GM19372 (cell line): ENCODE measurements around the gene MIER2.
"Not testable (repeated sequence)": the region's sequence is repeated elsewhere in the genome, so short reads cannot be mapped to it uniquely, and the experiment has no call there.

ENCODE experiments used
- ATAC-seq: cut with Tn5 transposase; IDR thresholded peaks from one replicate; pipeline ENCODE4 v1.9.1; 2021; ENCODE audit warnings: mild to moderate bottlenecking, low read depth, moderate library complexity; ENCODE audit not compliant: unreplicated experiment

The MIER2 gene

GRCh38 chr19:344625-345319 is at the start of gene MIER2:
Gene MIER2, minus strand, starts transcription at chr19:344796. Its CDS starts 14 bp downstream, at chr19:344782.
- peak; percentile 86 for ATAC-seq

- not testable (repeated sequence) for ATAC-seq
Observed at GRCh38 chr19:393560-393959, 49.0 kb upstream of the MIER2 start.

DNA sequence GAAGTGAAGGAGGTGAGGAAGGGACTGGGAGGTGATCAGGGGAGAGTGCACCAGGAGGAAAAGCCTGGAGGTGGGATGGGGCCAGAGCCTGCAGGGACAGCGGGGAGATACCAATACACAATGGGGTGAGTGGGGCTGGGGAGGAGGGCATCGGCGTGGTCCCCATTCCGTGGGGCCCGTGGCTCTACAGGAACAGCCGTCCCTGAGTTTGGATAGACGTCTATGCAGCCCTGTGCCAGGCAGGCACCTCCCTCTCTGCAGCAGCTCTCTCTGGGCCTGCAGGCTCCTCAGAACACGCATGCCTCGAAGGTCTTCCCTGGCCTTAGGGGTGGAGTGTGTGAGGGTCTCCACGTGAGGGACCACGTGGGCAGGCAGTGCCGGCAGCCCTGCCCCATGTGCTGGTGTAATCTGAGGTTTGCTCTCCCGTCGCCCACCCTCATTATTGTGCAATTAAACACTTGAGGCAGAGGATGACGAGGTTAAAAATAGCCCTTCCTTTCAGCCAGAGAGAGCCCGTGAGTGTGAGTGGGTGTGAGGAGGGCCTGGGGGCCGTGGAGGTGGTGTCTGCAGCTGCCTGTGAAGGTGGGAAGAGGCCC is 47.9 kb upstream of the MIER2 start:
- no peak for ATAC-seq

DNA sequence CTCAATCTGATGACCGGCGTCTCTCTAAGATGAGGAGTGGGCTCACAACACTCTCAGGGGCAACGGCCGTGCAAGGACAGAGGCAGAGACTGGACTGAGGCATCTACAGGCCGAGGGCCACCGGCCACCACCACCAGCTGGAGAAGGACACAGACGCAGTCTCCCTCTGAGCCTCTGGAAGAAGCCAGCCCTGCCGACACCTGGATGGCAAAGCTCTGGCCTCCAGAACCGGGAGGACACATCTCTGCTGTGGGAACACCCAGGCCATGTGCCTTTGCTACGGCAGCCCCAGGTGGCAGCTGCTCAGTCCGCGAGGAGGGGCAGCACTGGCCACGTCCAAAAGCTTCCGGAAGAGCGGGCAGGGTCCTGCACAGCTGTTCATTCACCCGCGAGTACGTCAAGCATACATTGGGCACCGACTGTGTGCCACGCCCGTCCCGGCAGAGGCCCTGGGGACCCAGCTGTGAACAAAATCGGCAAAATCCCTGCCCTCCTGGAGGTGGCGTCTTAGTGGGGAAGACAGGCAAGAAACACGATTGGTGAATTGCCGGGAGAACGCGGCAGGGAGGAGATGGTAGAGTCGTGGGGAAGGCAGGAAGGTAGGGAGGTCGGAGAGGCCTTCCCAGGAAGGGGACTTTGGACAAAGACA is 47.3 kb upstream of the MIER2 start:
- ATAC-seq, result no peak

DNA sequence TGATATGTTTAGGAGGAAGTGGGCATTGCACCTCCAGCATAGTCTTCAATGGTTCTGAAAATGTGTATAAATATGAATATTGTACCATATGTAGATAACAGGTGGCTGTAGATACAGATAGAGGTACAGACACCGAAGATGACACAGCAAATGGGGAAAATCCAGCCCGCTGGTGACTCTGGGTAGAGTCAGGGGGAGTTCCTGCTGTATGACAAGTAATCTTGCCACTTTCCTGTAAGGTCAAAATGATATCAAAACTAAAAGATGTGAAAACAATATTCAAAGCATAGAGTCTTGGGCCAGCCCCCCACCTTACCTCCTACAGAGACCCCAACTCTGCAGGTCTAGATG is 46.6 kb upstream of the MIER2 start:
- no peak for ATAC-seq

- no peak for ATAC-seq
Observed at GRCh38 chr19:390386-391206, 46.0 kb upstream of the MIER2 start.

DNA sequence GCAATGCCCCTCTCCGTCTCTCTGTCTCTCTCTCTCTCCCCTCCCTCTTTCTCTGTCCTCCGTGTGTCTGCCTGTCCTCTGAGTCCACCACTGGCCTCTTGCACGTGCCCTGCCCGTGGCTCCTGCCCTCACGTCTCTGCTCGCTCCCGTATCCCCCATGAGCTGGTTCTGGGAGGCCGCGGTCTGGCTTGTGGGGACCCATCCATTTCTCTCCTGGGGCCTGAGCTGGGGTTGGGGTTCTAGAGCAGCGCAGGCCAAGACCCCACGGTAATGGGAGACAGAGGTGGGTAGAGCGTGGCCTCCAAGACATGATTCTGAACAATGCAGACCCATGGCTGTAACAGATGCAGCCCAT is 45.3 kb upstream of the MIER2 start:
- no peak for ATAC-seq

DNA sequence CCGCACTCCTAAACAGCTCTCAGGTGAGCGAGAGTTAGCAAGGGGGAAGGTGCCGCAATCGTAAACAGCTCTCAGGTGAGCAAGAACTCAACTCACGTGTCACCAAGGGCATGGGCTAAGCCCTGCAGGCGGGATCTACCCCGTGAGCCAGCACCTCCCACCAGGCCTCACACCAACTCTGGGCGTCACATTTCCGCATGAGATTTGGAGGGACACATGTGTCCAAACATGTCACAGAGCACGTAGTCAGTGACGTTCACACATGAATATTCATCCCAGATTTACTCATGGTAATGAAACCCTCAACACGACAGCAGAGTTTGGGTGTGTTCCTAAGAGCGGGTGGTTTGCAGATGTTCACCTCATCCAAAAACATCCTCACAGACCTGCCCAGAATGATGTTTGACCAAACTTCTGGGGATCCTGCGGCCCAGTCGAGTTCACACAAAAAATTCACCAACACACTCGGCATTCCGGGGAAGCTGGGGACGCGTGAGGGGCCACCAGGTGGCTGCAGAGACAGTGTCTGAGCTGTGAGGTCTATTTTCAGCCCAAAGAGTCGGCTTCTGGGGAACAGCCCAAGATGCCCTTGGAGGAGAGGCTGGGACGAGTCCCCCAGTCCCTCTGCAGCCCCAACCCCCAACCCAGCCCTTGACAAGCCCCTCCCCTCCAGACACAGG is 44.8 kb upstream of the MIER2 start:
- no peak for ATAC-seq

GRCh38 chr19:388691-389090 is 44.1 kb upstream of the MIER2 start:
- ATAC-seq, result no peak

DNA sequence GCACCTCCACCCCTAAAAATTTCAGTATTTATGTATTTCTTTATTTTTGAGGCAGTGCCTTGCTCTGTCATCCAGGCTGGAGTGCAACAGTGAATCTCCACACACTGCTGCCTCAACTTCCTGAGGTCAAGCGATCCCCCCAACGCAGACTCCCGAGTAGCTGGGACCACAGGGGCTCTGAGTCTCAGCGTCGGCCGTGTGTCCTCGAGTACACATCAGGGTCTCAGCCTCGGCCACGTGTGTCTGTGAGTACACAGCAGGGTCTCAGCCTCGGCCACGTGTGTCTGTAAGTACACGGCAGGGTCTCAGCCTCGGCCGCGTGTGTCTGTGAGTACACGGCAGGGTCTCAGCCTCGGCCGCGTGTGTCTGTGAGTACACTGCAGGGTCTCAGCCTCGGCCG is 43.2 kb upstream of the MIER2 start:
- ATAC-seq, result no peak

DNA sequence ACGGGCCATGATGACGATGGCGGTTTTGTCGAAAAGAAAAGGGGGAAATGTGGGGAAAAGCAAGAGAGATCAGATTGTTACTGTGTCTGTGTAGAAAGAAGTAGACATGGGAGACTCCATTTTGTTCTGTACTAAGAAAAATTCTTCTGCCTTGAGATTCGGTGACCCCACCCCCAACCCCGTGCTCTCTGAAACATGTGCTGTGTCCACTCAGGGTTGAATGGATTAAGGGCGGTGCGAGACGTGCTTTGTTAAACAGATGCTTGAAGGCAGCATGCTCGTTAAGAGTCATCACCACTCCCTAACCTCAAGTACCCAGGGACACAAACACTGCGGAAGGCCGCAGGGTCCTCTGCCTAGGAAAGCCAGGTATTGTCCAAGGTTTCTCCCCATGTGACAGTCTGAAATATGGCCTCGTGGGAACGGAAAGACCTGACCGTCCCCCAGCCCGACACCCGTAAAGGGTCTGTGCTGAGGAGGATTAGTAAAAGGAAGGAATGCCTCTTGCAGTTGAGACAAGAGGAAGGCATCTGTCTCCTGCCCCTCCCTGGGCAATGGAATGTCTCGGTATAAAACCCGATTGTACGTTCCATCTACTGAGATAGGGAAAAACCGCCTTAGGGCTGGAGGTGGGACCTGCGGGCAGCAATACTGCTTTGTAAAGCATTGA is 42.2 kb upstream of the MIER2 start:
- not testable (repeated sequence) for ATAC-seq

GRCh38 chr19:386189-386588 is 41.6 kb upstream of the MIER2 start:
- not testable (repeated sequence) for ATAC-seq

- no peak for ATAC-seq
Observed at GRCh38 chr19:384799-385169, 40.2 kb upstream of the MIER2 start.

GRCh38 chr19:383922-384798 is 39.6 kb upstream of the MIER2 start:
- no peak for ATAC-seq

DNA sequence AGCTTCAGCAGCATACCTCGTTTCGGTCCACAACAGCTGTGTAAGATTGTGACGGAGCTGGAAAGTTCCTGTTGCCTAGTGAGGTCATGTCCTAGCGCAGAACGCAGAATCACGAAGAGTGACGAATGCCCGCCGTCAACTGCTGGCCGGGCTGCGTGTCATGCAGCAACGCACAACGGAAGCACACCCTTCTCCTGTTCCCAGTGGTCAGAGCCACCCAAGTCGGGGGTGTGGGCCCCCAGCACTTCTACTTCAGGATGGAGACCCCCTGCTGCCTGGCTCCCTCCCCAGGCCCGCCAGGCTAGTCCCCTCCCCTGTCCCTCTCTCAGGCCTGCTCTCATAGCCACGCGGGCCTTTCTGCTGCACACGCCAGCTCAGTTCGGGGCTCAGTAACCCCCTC is 38.4 kb upstream of the MIER2 start:
- no peak for ATAC-seq

GRCh38 chr19:382578-382977 is 38.0 kb upstream of the MIER2 start:
- not testable (repeated sequence) for ATAC-seq

DNA sequence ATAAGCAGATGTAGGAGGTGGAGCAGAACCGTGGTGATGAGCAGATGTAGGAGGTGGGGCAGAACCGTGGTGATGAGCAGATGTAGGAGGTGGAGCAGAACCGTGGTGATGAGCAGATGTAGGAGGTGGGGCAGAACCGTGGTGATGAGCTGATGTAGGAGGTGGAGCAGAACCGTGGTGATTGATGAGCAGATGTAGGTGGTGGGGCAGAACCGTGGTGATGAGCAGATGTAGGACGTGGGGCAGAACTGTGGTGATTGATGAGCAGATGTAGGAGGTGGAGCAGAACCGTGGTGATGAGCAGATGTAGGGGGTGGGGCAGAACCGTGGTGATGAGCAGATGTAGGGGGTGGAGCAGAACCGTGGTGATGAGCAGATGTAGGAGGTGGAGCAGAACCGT is 37.3 kb upstream of the MIER2 start:
- ATAC-seq, result not testable (repeated sequence)

GRCh38 chr19:380618-381219 is 36.1 kb upstream of the MIER2 start:
- not testable (repeated sequence) for ATAC-seq

GRCh38 chr19:379796-380195 is 35.2 kb upstream of the MIER2 start:
- ATAC-seq, result no peak
